ENCODE results near the gene LEPR. TPM values are rescaled to one million over a fixed set of nuclear protein-coding genes. Genes with fewer than 3 reads are reported as not detected.
A peak's percentile ranks its signal among the peaks of the same experiment; 100 is the strongest.

The LEPR gene
- total RNA-seq, 1 experiment from 2014 or later: 5.3 TPM

- peaks cover 34% of the 10 kb centered on the region for H3K9me3 Mint-ChIP-seq
- CTCF ChIA-PET: interaction anchor here (0.6 to 3.7 kb wide), 3 partner anchors 9 to 67 kb away, joined by 3 to 76 read pairs (median 44); no protein-coding TSS in a partner anchor
- DNase-seq (ENCODE audit: low spot score) (no peak), ATAC-seq (no peak)
- POLR2A ChIA-PET: no interaction called here
- no peak for TF ChIP-seq ZBTB43 (CRISPR knock-in tag; IDR thresholded peaks at IDR 0.05)
- TF ChIP-seq, protein P1, sequence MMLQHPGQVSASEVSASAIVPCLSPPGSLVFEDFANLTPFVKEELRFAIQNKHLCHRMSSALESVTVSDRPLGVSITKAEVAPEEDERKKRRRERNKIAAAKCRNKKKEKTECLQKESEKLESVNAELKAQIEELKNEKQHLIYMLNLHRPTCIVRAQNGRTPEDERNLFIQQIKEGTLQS (CRISPR knock-in tag; conservative IDR thresholded peaks at IDR 0.05): no peak
- no peak for TF ChIP-seq ZNF281 (CRISPR knock-in tag; IDR thresholded peaks at IDR 0.05)
- TF ChIP-seq EMX1 (CRISPR knock-in tag; IDR thresholded peaks at IDR 0.05): no peak
- TF ChIP-seq ZNF121 (CRISPR knock-in tag; IDR thresholded peaks at IDR 0.05): no peak
- TF ChIP-seq E2F4 (CRISPR knock-in tag; IDR thresholded peaks at IDR 0.05; ENCODE audit: borderline replicate concordance, low read depth): no peak
- no peak for TF ChIP-seq ESRRA (CRISPR knock-in tag; IDR thresholded peaks at IDR 0.05; ENCODE audit: borderline replicate concordance)
- H3K27ac Mint-ChIP-seq: no peak overlapping the region
- peaks cover 5% of the 10 kb centered on the region for H3K27me3 Mint-ChIP-seq (ENCODE audit: low read depth)
- H3K36me3 Mint-ChIP-seq: peaks cover 20% of the 10 kb centered on the region
- H3K4me3 Mint-ChIP-seq: no peak overlapping the region
- peaks cover 28% of the 10 kb centered on the region for H3K4me1 Mint-ChIP-seq
Observed at GRCh38 chr1:65457868-65458267, 37.4 kb downstream of the LEPR start.

DNA sequence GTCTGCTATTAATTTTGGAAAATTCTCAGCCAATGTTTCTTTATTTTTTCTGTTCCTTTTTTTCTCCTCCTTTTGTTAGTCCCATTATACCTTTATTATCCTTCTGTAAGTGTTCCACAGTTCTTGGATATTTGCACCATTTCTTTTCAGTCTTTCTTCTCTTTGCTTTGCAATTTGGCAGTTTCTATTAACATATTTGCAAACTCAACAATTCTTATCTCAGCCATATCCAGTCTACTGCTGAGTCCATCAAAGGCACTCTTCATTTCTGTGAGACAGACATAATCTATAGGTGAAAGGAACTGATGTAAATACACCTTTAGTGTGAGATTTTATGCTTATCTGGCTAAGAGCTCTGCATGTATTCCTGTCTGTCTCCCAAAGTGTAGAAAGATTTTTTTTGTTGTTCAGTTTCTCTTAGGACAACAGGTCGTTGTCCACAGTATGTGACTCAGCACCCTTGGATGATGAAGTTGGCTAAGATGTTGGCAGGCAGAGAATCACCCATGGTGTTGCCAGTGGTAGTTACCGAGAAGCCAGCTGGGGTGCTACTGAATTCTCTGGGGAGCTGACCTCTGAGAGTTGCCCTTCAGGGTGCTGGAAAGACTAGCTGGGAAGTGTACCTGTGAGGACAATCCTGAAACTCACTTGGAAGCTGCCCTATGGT, 38.4 kb downstream of the LEPR start:
- CTCF ChIA-PET: interaction anchor here (0.6 to 3.7 kb wide), 45 partner anchors 9 to 498 kb away, joined by 3 to 76 read pairs (median 4); partner anchors contain the start of genes DNAJC6, LEPR and LEPROT
- peaks cover 28% of the 10 kb centered on the region for H3K4me1 Mint-ChIP-seq
- peaks cover 19% of the 10 kb centered on the region for H3K36me3 Mint-ChIP-seq
- ATAC-seq: peak; percentile 43
- H3K9me3 Mint-ChIP-seq: peaks cover 38% of the 10 kb centered on the region
- no peak for DNase-seq (ENCODE audit: low spot score)
- H3K4me3 Mint-ChIP-seq: no peak overlapping the region
- TF ChIP-seq TEAD4 (CRISPR knock-in tag; IDR thresholded peaks at IDR 0.05) (no peak), SMAD3 (CRISPR knock-in tag; IDR thresholded peaks at IDR 0.05; ENCODE audit: borderline replicate concordance) (no peak), EMX1 (CRISPR knock-in tag; IDR thresholded peaks at IDR 0.05) (no peak), NFATC4 (CRISPR knock-in tag; IDR thresholded peaks at IDR 0.05) (no peak), OVOL2 (CRISPR knock-in tag; IDR thresholded peaks at IDR 0.05; ENCODE audit: borderline replicate concordance) (no peak), FOXP4 (CRISPR knock-in tag; IDR thresholded peaks at IDR 0.05) (no peak)
- TF ChIP-seq, protein P1 (CRISPR knock-in tag; conservative IDR thresholded peaks at IDR 0.05): no peak
- TF ChIP-seq, protein P2, sequence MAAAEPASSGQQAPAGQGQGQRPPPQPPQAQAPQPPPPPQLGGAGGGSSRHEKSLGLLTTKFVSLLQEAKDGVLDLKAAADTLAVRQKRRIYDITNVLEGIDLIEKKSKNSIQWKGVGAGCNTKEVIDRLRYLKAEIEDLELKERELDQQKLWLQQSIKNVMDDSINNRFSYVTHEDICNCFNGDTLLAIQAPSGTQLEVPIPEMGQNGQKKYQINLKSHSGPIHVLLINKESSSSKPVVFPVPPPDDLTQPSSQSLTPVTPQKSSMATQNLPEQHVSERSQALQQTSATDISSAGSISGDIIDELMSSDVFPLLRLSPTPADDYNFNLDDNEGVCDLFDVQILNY (CRISPR knock-in tag; IDR thresholded peaks at IDR 0.05): no peak
- peak overlapping the region; percentile 53; the same call in 1 of the 2 replicates for H3K27ac Mint-ChIP-seq
- no peaks in the 10 kb centered on the region; the same call in 1 of the 2 replicates for H3K27me3 Mint-ChIP-seq (ENCODE audit: low read depth)
- POLR2A ChIA-PET: interaction anchor here (0.8 to 1.1 kb wide), 2 partner anchors 28 to 39 kb away, joined by 3 read pairs; partner anchors contain the start of genes LEPR and LEPROT

All from WTC11 (cell line).